Measurements from ENCODE around the gene PXT1. TPM values are rescaled to one million over a fixed set of nuclear protein-coding genes. Genes with fewer than 3 reads are reported as not detected.
A peak's percentile ranks its signal among the peaks of the same experiment; 100 is the strongest.

The PXT1 gene, protein sequence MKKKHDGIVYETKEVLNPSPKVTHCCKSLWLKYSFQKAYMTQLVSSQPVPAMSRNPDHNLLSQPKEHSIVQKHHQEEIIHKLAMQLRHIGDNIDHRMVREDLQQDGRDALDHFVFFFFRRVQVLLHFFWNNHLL
- 0.13 TPM for polyA plus RNA-seq (2013, experiment 1 of 2)
- 0.14 TPM for polyA plus RNA-seq (2013, experiment 2 of 2)

DNA sequence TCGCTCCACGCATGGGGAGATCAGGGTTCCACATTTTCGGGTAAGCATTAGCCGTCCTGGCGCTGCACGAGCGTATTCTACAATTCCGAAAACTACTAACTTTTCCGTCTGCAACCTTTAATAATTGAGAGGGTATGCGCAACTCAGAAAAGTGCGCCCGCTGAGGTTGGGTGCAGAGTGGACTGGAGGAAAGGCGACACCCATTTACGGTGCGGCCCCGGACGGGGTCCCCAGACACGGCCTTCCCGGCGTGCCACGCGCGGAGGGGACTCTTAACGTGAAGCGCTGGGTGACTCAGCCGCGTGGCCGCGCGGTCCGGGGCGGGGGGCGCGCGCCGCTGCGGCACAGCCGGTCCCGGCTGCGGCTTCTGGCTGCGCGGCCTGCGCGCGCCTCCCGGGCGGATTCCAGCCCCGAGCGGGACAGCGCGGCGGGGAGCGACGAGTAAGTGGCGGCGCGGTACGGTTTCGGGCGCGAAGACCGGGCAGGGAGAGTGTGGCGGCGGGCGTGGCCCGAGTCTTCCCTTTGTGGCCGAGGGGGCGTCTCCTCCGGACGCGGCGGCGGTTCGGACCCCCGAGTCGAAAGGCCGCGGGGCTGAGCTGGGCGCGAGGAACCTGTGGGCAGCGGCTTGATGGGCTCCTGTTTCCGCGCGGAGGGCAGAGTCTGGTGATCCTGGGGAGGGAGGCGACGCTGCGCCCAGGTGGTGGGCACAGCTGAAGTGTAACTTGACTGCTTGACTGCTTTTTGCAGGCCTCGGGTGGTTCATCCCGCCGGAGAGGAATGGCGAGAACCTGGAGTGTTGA, at the start of gene PXT1, which contains the start of gene KCTD20:
Gene PXT1, minus strand, starts transcription at position 184 of the 800 bp plus-strand sequence. CDS start 16,772 bp downstream, outside the sequence.
Gene KCTD20, plus strand, starts transcription at position 330 of the 800 bp plus-strand sequence. CDS start 27,098 bp downstream, outside the sequence.
- Histone ChIP-seq H3K18ac (ENCODE audit: low read length) (peak within 1 kb of the TSS; percentile 98), H3K14ac (ENCODE audit: low read length) (peak within 1 kb of the TSS; percentile 60), H2BK120ac (ENCODE audit: low read depth, low read length) (peak within 1 kb of the TSS; percentile 74), H3K79me1 (ENCODE audit: low read depth, low read length) (peaks cover 4% of the 10 kb centered on the region), H2AFZ (ENCODE audit: low read length) (peak within 1 kb of the TSS; percentile 79), H3K4me1 (ENCODE audit: control insufficient read depth in 2 of 2, insufficient read depth in 1 of 2, low read depth in 1 of 2, low read length in 2 of 2) (peaks cover 3 to 10% of the 10 kb centered on the region in 2 donors), H3K9me3 (replicated peaks in 1 of 2; ENCODE audit: control insufficient read depth in 2 of 2, insufficient read depth in 1 of 2, low read depth in 1 of 2, low read length in 2 of 2) (no peaks in the 10 kb centered on the region), H3K4me3 (ENCODE audit: low read length in 2 of 2) (peak within 1 kb of the TSS; percentile 81 to 87), H3K27me3 (ENCODE audit: control insufficient read depth in 3 of 3, insufficient read depth in 3 of 3, low read depth in 1 of 3, low read length in 3 of 3) (no peaks in the 10 kb centered on the region), H3K23ac (ENCODE audit: low read depth, low read length, poor library complexity) (peak within 1 kb of the TSS; percentile 92), H3K4ac (ENCODE audit: low read length) (no peak within 1 kb of the TSS), H2AK5ac (ENCODE audit: low read depth, low read length) (peak within 1 kb of the TSS; percentile 93), H2BK12ac (ENCODE audit: low read length) (no peak within 1 kb of the TSS), H4K8ac (ENCODE audit: low read depth, low read length) (no peak within 1 kb of the TSS), H3K27ac (replicated peaks; ENCODE audit: low read length) (peak within 1 kb of the TSS; percentile 84), H3K4me2 (ENCODE audit: insufficient read depth, low read length, poor library complexity, severe bottlenecking) (peak within 1 kb of the TSS; percentile 95), H3K9ac (ENCODE audit: low read depth, low read length, poor library complexity) (peak within 1 kb of the TSS; percentile 99), H2BK5ac (ENCODE audit: low read length) (peak within 1 kb of the TSS; percentile 89), H4K91ac (ENCODE audit: low read depth, low read length, poor library complexity) (no peak within 1 kb of the TSS), H2BK15ac (ENCODE audit: low read length) (peak within 1 kb of the TSS; percentile 59), H3K36me3 (replicated peaks in 1 of 2; ENCODE audit: control insufficient read depth in 2 of 2, insufficient read depth in 2 of 2, low read length in 2 of 2) (peaks cover 0 to under 1% of the 10 kb centered on the region in 2 donors)
- peak; percentile 78 for DNase-seq (ENCODE audit: low spot score)
- WGBS, 2 donors (ENCODE audit: extremely low coverage in 2 of 2, insufficient read length in 2 of 2, insufficient replicate concordance in 1 of 2): no CpG with 5 or more reads among the region's 91 CpGs

DNA sequence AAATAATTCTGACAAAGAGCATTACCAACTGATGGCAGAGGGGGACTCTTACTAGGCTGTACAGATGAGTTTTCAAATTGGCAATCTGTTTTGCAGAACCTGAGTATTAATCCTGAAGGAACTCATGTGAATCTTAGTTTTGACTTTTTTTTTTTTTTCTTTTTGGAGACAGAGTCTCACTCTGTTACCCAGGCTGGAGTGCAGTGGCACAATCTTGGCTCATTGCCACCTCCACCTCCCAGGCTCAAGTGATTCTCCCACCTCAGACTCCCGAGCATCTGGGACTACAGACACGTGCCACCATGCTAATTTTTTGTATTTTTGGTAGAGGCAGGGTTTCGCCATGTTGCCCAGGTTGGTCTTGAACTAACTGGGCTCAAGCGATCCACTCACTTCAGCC, 49.4 kb upstream of the PXT1 start:
- H2BK12ac ChIP-seq (ENCODE audit: low read length): no peak overlapping the region
- no peak overlapping the region for H4K91ac ChIP-seq (ENCODE audit: low read depth, low read length, poor library complexity)
- H3K4me1 ChIP-seq (ENCODE audit: control insufficient read depth in 2 of 2, insufficient read depth in 1 of 2, low read depth in 1 of 2, low read length in 2 of 2): peaks cover 12 to 18% of the 10 kb centered on the region in 2 donors
- H3K4me2 ChIP-seq (ENCODE audit: insufficient read depth, low read length, poor library complexity, severe bottlenecking): no peak overlapping the region
- H3K79me1 ChIP-seq (ENCODE audit: low read depth, low read length): peaks cover 2% of the 10 kb centered on the region
- H2AK5ac ChIP-seq (ENCODE audit: low read depth, low read length): no peak overlapping the region
- H3K9ac ChIP-seq (ENCODE audit: low read depth, low read length, poor library complexity): no peak overlapping the region
- WGBS, 2 donors (ENCODE audit: extremely low coverage in 2 of 2, insufficient read length in 2 of 2, insufficient replicate concordance in 1 of 2): no CpG with 5 or more reads among the region's 4 CpGs
- no peak overlapping the region for H3K23ac ChIP-seq (ENCODE audit: low read depth, low read length, poor library complexity)
- no peak overlapping the region for H3K4me3 ChIP-seq (ENCODE audit: low read length in 2 of 2)
- H3K14ac ChIP-seq (ENCODE audit: low read length): no peak overlapping the region
- H4K8ac ChIP-seq (ENCODE audit: low read depth, low read length): no peak overlapping the region
- H3K4ac ChIP-seq (ENCODE audit: low read length): no peak overlapping the region
- no peak overlapping the region for H3K27ac ChIP-seq (replicated peaks; ENCODE audit: low read length)
- H3K27me3 ChIP-seq (ENCODE audit: control insufficient read depth in 3 of 3, insufficient read depth in 3 of 3, low read depth in 1 of 3, low read length in 3 of 3): no peaks in the 10 kb centered on the region
- H2BK15ac ChIP-seq (ENCODE audit: low read length): no peak overlapping the region
- no peaks in the 10 kb centered on the region for H3K9me3 ChIP-seq (replicated peaks in 1 of 2; ENCODE audit: control insufficient read depth in 2 of 2, insufficient read depth in 1 of 2, low read depth in 1 of 2, low read length in 2 of 2)
- DNase-seq (ENCODE audit: low spot score): no peak
- H2AFZ ChIP-seq (ENCODE audit: low read length): no peak overlapping the region
- peaks cover 13 to 80% of the 10 kb centered on the region in 2 donors for H3K36me3 ChIP-seq (replicated peaks in 1 of 2; ENCODE audit: control insufficient read depth in 2 of 2, insufficient read depth in 2 of 2, low read length in 2 of 2)
- H3K18ac ChIP-seq (ENCODE audit: low read length): no peak overlapping the region
- no peak overlapping the region for H2BK120ac ChIP-seq (ENCODE audit: low read depth, low read length)
- H2BK5ac ChIP-seq (ENCODE audit: low read length): no peak overlapping the region

DNA sequence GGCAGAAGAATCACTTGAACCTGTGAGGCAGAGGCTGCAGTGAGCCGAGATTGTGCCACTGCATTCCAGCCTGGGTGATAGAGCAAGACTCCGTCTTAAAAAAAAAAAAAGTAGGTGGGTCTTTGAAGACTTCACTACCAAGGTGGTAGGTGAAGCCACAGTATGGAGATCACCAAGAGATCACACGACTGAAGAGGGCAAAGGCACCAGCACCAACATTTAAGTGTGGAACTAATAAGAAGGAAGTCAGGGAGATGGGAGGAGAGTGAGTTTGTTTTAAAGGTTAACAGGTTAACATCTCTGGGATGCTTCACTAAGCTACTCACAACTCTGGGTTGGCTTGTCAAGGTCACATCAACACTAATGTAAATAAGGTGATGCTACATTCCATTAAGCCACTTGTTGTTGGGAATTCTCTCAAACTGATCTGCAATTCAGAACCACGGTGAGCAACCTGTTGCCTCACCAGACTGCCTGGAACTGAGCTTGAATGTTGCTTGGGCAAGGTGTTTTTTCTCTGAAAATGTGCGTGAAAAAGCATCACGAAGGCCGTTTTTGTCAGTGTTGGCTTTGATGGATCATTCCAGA, 48.8 kb upstream of the PXT1 start:
- H3K4me2 ChIP-seq (ENCODE audit: insufficient read depth, low read length, poor library complexity, severe bottlenecking): no peak overlapping the region
- no peaks in the 10 kb centered on the region for H3K27me3 ChIP-seq (ENCODE audit: control insufficient read depth in 3 of 3, insufficient read depth in 3 of 3, low read depth in 1 of 3, low read length in 3 of 3)
- no peak overlapping the region for H2BK15ac ChIP-seq (ENCODE audit: low read length)
- no peak overlapping the region for H2AFZ ChIP-seq (ENCODE audit: low read length)
- H4K8ac ChIP-seq (ENCODE audit: low read depth, low read length): no peak overlapping the region
- H4K91ac ChIP-seq (ENCODE audit: low read depth, low read length, poor library complexity): no peak overlapping the region
- no peak overlapping the region for H3K18ac ChIP-seq (ENCODE audit: low read length)
- no peak overlapping the region for H2BK12ac ChIP-seq (ENCODE audit: low read length)
- H3K79me1 ChIP-seq (ENCODE audit: low read depth, low read length): peaks cover 2% of the 10 kb centered on the region
- no CpG with 5 or more reads among the region's 7 CpGs for WGBS, 2 donors (ENCODE audit: extremely low coverage in 2 of 2, insufficient read length in 2 of 2, insufficient replicate concordance in 1 of 2)
- H3K4me3 ChIP-seq (ENCODE audit: low read length in 2 of 2): no peak overlapping the region
- H3K9me3 ChIP-seq (replicated peaks in 1 of 2; ENCODE audit: control insufficient read depth in 2 of 2, insufficient read depth in 1 of 2, low read depth in 1 of 2, low read length in 2 of 2): no peaks in the 10 kb centered on the region
- no peak overlapping the region for H3K27ac ChIP-seq (replicated peaks; ENCODE audit: low read length)
- DNase-seq (ENCODE audit: low spot score): no peak
- no peak overlapping the region for H3K4ac ChIP-seq (ENCODE audit: low read length)
- no peak overlapping the region for H3K23ac ChIP-seq (ENCODE audit: low read depth, low read length, poor library complexity)
- no peak overlapping the region for H3K14ac ChIP-seq (ENCODE audit: low read length)
- H3K9ac ChIP-seq (ENCODE audit: low read depth, low read length, poor library complexity): no peak overlapping the region
- H2AK5ac ChIP-seq (ENCODE audit: low read depth, low read length): no peak overlapping the region
- H3K4me1 ChIP-seq (ENCODE audit: control insufficient read depth in 2 of 2, insufficient read depth in 1 of 2, low read depth in 1 of 2, low read length in 2 of 2): peaks cover 12 to 18% of the 10 kb centered on the region in 2 donors
- H2BK120ac ChIP-seq (ENCODE audit: low read depth, low read length): no peak overlapping the region
- peaks cover 16 to 80% of the 10 kb centered on the region in 2 donors for H3K36me3 ChIP-seq (replicated peaks in 1 of 2; ENCODE audit: control insufficient read depth in 2 of 2, insufficient read depth in 2 of 2, low read length in 2 of 2)
- H2BK5ac ChIP-seq (ENCODE audit: low read length): no peak overlapping the region

DNA sequence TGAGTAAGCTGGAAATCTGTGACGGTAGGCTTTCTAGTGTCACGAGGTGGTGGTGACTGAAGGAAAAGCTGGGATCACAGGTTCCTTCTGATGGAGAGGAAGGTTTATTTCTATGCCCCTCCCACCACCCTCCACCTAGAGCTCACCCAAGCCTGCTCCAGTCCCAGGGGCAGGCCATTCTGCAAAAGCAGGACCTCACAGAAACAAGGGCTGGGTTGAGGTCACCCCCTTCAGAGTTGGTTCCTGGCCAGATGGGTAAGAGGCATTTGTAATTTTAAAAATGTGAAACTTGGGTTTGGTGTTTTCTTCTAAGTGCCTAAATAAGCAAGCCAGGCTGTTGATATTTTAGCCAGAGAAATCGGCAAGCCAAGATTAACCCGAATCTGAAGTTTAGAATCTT, 46.8 kb upstream of the PXT1 start:
- Histone ChIP-seq H3K4me2 (ENCODE audit: insufficient read depth, low read length, poor library complexity, severe bottlenecking) (no peak overlapping the region), H3K9me3 (replicated peaks in 1 of 2; ENCODE audit: control insufficient read depth in 2 of 2, insufficient read depth in 1 of 2, low read depth in 1 of 2, low read length in 2 of 2) (no peaks in the 10 kb centered on the region), H2AFZ (ENCODE audit: low read length) (no peak overlapping the region), H2BK15ac (ENCODE audit: low read length) (no peak overlapping the region), H3K27me3 (ENCODE audit: control insufficient read depth in 3 of 3, insufficient read depth in 3 of 3, low read depth in 1 of 3, low read length in 3 of 3) (no peaks in the 10 kb centered on the region), H2BK120ac (ENCODE audit: low read depth, low read length) (no peak overlapping the region), H3K18ac (ENCODE audit: low read length) (no peak overlapping the region), H3K4ac (ENCODE audit: low read length) (no peak overlapping the region), H3K23ac (ENCODE audit: low read depth, low read length, poor library complexity) (no peak overlapping the region), H3K14ac (ENCODE audit: low read length) (no peak overlapping the region), H4K91ac (ENCODE audit: low read depth, low read length, poor library complexity) (no peak overlapping the region), H3K36me3 (replicated peaks in 1 of 2; ENCODE audit: control insufficient read depth in 2 of 2, insufficient read depth in 2 of 2, low read length in 2 of 2) (peaks cover 9 to 80% of the 10 kb centered on the region in 2 donors), H2BK12ac (ENCODE audit: low read length) (no peak overlapping the region), H4K8ac (ENCODE audit: low read depth, low read length) (no peak overlapping the region), H3K4me3 (ENCODE audit: low read length in 2 of 2) (no peak overlapping the region), H3K27ac (replicated peaks; ENCODE audit: low read length) (no peak overlapping the region), H3K9ac (ENCODE audit: low read depth, low read length, poor library complexity) (no peak overlapping the region), H3K4me1 (ENCODE audit: control insufficient read depth in 2 of 2, insufficient read depth in 1 of 2, low read depth in 1 of 2, low read length in 2 of 2) (peaks cover 10 to 14% of the 10 kb centered on the region in 2 donors), H3K79me1 (ENCODE audit: low read depth, low read length) (peaks cover 2% of the 10 kb centered on the region), H2AK5ac (ENCODE audit: low read depth, low read length) (no peak overlapping the region), H2BK5ac (ENCODE audit: low read length) (no peak overlapping the region)
- WGBS, 2 donors (ENCODE audit: extremely low coverage in 2 of 2, insufficient read length in 2 of 2, insufficient replicate concordance in 1 of 2): no CpG with 5 or more reads among the region's 4 CpGs
- DNase-seq (ENCODE audit: low spot score): no peak
